GM21515 (cell line): ENCODE data around the gene SLC37A4.
A peak's percentile ranks its signal among the peaks of the same experiment; 100 is the strongest.
"Not testable (repeated sequence)": the region's sequence is repeated elsewhere in the genome, so short reads cannot be mapped to it uniquely, and the experiment has no call there.

Experiments
- ATAC-seq: cut with Tn5 transposase; IDR thresholded peaks from one replicate; pipeline ENCODE4 v1.9.1; 2021; ENCODE audit not compliant: unreplicated experiment

The SLC37A4 gene

GRCh38 chr11:119018074-119018938, 12.4 kb downstream of the SLC37A4 start, which contains the start of the genes RPS25 and TRAPPC4:
Gene RPS25 (minus strand): TSS chr11:119018343. CDS start chr11:119018284, 59 bp downstream.
Gene TRAPPC4 (plus strand): TSS chr11:119018766. CDS start chr11:119018796, 30 bp downstream.
- peak; percentile 83 for ATAC-seq

GRCh38 chr11:119017377-119017776, 13.3 kb downstream of the SLC37A4 start:
- not testable (repeated sequence) for ATAC-seq

- ATAC-seq, result no peak
Observed at GRCh38 chr11:119016216-119017009, 14.3 kb downstream of the SLC37A4 start.

DNA sequence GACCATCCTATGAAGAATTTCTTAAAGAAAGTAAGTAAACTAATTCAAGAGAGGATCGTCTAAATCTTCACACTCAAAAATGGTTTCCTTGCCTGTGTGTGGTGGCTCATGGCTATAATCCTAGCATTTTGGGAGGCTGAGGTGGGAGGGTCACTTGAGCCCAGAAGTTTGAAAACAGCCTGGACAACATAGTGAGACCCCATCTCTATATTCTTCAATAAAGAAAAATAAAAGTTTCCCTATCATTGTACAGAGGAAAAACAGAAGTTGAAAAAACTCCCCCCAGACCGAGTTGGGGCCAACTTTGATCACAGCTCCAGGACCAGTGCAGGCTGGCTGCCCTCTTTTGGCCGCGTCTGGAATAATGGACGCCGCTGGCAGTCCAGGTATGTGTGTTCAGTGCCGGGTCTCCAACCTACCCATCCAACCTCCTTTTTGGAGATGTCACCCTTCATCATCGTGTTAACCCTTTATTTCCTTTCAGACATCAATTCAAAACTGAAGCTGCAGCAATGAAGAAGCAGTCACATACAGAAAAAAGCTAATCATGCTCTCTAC, 15.5 kb downstream of the SLC37A4 start:
- ATAC-seq, result no peak

GRCh38 chr11:119014209-119014924, 16.3 kb downstream of the SLC37A4 start:
- ATAC-seq, result no peak

GRCh38 chr11:119012629-119013170, 18.0 kb downstream of the SLC37A4 start:
- ATAC-seq, result no peak

GRCh38 chr11:119011476-119012053, 19.1 kb downstream of the SLC37A4 start:
- no peak for ATAC-seq

DNA sequence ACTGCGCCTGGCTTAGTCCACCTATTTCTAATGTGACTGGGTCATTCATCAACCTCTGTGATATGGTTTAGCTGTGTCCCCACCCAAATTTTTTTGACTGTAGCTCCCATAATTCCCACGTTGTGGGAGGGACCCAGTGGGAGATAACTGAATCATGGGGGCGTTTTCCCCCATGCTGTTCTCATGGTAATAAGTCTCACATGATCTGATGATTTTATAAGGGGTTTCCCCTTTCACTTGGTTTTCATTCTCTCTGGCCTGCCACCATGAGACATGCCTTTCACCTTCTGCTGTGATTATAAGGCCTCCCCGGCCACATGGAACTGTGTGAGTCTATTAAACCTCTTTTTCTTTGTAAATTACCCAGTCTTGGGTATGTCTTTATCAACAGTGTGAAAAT, 24.0 kb downstream of the SLC37A4 start:
- ATAC-seq, result no peak

DNA sequence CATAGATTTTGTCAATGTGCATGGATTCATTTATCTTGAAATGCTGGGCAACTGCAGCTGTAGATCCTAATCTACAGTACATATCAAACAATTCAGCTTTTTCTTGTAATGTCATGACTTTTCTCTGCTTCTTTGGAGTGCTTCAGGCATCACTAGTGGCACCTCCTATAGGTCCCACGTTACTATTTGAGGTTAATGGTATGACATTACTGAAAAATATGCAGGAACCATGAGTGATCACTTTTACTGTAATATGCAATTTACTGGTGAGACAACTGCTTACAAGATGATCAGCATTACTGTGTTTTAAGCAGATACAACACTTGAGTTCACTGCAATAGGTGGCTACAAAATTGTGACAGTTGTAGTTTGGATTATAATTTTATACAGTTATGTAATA, 29.8 kb downstream of the SLC37A4 start:
- ATAC-seq, result no peak

- ATAC-seq, result no peak
Observed at GRCh38 chr11:118998822-118999221, 31.9 kb downstream of the SLC37A4 start.

GRCh38 chr11:118998388-118998717, 32.3 kb downstream of the SLC37A4 start:
- peak; percentile 23 for ATAC-seq

- peak; percentile 90 for ATAC-seq
Observed at GRCh38 chr11:118997627-118998387, 32.9 kb downstream of the SLC37A4 start, which contains the start of gene CENATAC. Gene CENATAC (plus strand): TSS chr11:118998138. CDS start chr11:118998198, 60 bp downstream.

DNA sequence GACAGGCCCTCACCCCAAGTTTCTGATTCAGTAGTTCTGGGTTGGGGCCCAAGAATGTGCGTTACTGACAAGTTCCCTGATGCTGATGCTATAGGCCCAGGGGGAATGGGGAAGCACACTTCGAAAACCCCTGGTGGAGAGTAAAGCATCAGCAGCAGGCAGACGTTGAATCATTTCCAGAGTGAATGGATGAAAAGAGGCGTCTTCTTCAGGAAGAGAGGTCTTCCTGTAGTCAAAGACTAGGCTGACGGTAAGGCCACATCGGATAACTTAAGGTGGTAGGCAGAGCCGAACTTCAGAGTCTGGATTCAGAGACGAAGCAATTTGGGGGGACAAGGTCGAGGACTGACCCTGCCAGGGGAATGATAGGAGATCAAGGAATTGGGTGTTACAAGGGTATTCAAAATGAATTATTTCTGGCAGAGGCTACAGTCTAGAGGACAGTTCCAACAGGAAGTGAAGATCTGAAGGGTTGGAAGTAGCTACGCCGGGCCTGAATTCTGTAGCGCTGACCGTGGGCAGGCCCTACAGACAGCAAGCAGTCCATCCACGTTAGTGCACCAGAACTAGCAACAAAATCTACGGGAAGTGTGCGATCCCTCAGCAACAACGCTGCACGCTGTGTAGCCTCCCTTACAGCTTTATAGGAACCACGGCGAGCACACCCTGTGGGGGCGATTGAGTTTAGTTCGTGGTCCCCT, 33.6 kb downstream of the SLC37A4 start:
- peak; percentile 9 for ATAC-seq

- ATAC-seq, result not testable (repeated sequence)
Observed at GRCh38 chr11:118991486-118992038, 39.1 kb downstream of the SLC37A4 start.

GRCh38 chr11:118988280-118988679, 42.4 kb downstream of the SLC37A4 start:
- no peak for ATAC-seq

- no peak for ATAC-seq
Observed at GRCh38 chr11:118984825-118985224, 45.9 kb downstream of the SLC37A4 start.

GRCh38 chr11:118984337-118984736, 46.3 kb downstream of the SLC37A4 start:
- ATAC-seq, result not testable (repeated sequence)

DNA sequence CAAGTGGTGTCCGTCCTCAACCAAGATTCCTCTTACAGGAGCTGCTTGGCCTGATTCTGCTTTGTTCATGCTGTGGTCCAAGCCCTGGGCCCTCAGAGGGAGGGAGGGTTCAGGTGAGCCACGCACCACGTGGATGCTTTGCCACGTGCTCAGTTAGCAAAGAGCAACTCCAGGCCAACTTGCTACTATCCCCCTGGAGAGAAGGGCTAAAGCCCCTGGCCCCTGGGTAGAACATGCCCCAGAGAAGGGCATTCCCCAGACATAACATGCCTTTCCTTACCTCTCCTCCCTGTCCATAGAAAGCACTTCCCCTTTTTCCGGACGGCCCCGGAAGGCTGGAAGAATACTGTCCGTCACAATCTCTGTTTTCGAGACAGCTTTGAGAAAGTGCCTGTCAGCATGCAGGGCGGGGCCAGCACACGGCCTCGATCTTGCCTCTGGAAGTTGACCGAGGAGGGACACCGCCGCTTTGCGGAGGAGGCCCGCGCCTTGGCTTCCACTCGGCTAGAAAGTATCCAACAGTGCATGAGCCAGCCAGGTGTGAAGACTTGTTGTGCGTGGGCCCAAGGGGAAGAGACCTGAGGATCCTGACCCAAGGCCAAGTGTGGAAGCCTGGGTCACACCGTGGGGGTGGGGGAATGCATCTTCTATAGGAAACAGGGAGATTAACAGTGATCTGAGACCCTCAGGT, 50.3 kb downstream of the SLC37A4 start:
- ATAC-seq, result no peak
